Stomach (tissue), 9 donors: ENCODE results near the gene KLK14. TPM values are rescaled to one million over a fixed set of nuclear protein-coding genes. Genes with fewer than 3 reads are reported as not detected.

Source experiments
- DNase-seq, 2 donors: peaks; one replicate each; pipeline versions ENCODE4 v3.0.0 to v3.0.0-alpha.2; 2013 to 2019
- H3K27ac ChIP-seq, 5 donors: fragments of 200-600 bp in 4 of 5; sonication (generic) in 4 of 5; one replicate each; pipeline ENCODE4 v1.5.1; 2013 to 2019; ENCODE audit warnings: mild to moderate bottlenecking in 1 of 5, moderate library complexity in 1 of 5
- H3K27me3 ChIP-seq, 3 donors: fragments of 200-600 bp; sonication (generic); one replicate each; pipeline ENCODE4 v1.5.1; 2017 to 2019; ENCODE audit warnings: mixed run types in 1 of 3
- H3K36me3 ChIP-seq, 4 donors: fragments of 200-600 bp; sonication (generic); 1 replicate in 3 of 4; 2 replicates in 1 of 4; pipeline ENCODE4 v1.5.1; 2016 to 2019
- H3K4me1 ChIP-seq, 4 donors: fragments of 200-600 bp; sonication (generic); one replicate each; pipeline ENCODE4 v1.5.1; 2016 to 2019
- H3K4me3 ChIP-seq, 4 donors: fragments of 200-600 bp; sonication (generic) in 3 of 4; one replicate each; pipeline ENCODE4 v1.5.1; 2016 to 2019; ENCODE audit warnings: mild to moderate bottlenecking in 1 of 4
- H3K9me3 ChIP-seq, 4 donors: fragments of 200-600 bp; sonication (generic); one replicate each; pipeline ENCODE4 v1.5.1; 2016 to 2019
- EP300 ChIP-seq: sonication (generic); formaldehyde crosslinking; IDR thresholded peaks from one replicate; pipeline ENCODE4 v1.6.1; 2017; ENCODE audit warnings: antibody characterized with exemption
- POLR2A ChIP-seq, 4 donors: fragments of 450-650 bp; IDR thresholded peaks; one replicate each; pipeline ENCODE4 v1.6.1; 2016; ENCODE audit warnings: antibody characterized with exemption in 4 of 4, control low read depth in 2 of 4, mild to moderate bottlenecking in 1 of 4, moderate library complexity in 1 of 4
- POLR2AphosphoS5 ChIP-seq, 3 donors: sonication (generic); formaldehyde crosslinking; IDR thresholded peaks; one replicate each; pipeline ENCODE4 v1.6.1; 2016; ENCODE audit warnings: antibody characterized with exemption in 3 of 3
- WGBS, 5 donors: extraction: QIAGEN DNeasy Blood & Tissue Kit in 3 of 5; methylation state at CpG; one replicate each; pipeline versions ENCODE4 v1.1.5 to v1.1.7; 2013 to 2018; 5-methylcytosine and 5-hydroxymethylcytosine counted together
- intact Hi-C: fragments of 100-400 bp; cut with DNase I; formaldehyde crosslinking; loops from one replicate; pipeline ENCODE4 v1.15.1; 2023; ENCODE audit warnings: low total_unique reads
- polyA plus RNA-seq, 3 donors: library from polyadenylated mRNA; stranded (reverse); fragments of 200-250 nt; gene quantifications; one replicate each; pipeline ENCODE4 v1.2.3, GENCODE V29; 2013
- total RNA-seq, 5 donors: library from RNA; depleted of rRNA; stranded (reverse); fragments of >200 nt; gene quantifications; one replicate each; pipeline versions ENCODE4 v1.1.0 to v1.2.3, GENCODE V29; 2014 to 2016
- TF ChIP-seq, protein P1 (sequence below), 7 experiments: fragments of 450-650 bp in 4 of 7; fragments of 200-600 bp in 3 of 7; sonication (generic) in 3 of 7; IDR thresholded peaks; one replicate each; pipeline ENCODE4 v1.5.1; 2016 to 2019; ENCODE audit warnings: antibody characterized with exemption in 7 of 7, control low read depth in 2 of 7, mild to moderate bottlenecking in 1 of 7
- donor health status: healthy with polysubstance abuse.
- donor health status: Bipolar disorder and iron deficiency.
- donor health status: healthy.

The KLK14 gene
- total and polyA plus RNA-seq, 8 donors: 0.31 to 0.35 TPM; not detected in 6

DNA sequence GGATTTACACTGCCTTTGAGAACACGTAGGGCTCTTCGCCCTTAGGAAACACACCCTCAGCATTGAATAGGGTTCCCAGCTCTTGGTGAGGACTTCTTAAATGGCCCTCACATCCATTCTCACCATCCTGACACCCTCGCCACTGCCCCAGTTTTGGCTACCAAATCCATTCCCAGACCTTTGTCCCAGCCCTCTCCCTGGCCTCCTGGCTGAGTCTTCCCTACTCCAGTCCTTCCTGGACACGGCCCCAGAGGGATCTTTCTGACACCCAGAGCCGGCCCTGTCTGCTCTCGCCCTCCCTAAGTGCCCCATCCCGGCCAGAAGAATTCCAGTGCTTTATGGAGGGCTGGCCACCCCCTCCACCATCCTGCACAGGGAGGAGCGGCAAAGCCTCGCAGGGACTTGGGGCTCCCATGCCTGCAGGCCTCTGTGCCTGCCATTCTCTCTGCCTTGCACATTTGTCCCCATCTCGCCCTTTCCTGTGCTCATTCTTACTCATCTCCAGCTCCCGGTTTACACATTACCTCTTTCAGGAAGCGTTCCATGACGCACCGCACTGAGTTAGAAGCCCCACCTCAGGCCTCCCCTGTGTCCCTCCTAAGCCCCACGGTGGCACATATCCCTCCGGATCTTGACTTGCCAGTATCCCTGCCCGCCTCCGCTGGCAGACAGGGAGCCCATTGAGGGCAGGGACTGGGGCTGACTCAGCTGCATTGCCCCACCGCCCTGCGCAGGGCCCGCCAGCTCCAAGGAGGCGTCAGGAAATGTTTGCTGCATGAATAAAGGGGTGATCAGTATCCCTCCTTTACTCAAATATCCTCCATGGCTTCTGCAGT is 11.0 kb upstream of the KLK14 start:
- intact Hi-C loops: loop anchor here (2.0 kb wide), 1 partner anchor 75 kb away; the partner anchor contains the start of gene KLK10
- no peak for DNase-seq
- 69 to 81% (median 76%) methylated on average over 22 of the region's 22 CpGs for WGBS, 5 donors
- Histone ChIP-seq H3K27ac (no peak overlapping the region), H3K4me1 (peaks cover 0 to 29% (median 14%) of the 10 kb centered on the region in 4 donors), H3K27me3 (no peaks in the 10 kb centered on the region), H3K4me3 (no peak overlapping the region), H3K36me3 (peaks cover 0 to 10% (median 8%) of the 10 kb centered on the region in 4 donors), H3K9me3 (no peaks in the 10 kb centered on the region)
- TF ChIP-seq, protein P1, sequence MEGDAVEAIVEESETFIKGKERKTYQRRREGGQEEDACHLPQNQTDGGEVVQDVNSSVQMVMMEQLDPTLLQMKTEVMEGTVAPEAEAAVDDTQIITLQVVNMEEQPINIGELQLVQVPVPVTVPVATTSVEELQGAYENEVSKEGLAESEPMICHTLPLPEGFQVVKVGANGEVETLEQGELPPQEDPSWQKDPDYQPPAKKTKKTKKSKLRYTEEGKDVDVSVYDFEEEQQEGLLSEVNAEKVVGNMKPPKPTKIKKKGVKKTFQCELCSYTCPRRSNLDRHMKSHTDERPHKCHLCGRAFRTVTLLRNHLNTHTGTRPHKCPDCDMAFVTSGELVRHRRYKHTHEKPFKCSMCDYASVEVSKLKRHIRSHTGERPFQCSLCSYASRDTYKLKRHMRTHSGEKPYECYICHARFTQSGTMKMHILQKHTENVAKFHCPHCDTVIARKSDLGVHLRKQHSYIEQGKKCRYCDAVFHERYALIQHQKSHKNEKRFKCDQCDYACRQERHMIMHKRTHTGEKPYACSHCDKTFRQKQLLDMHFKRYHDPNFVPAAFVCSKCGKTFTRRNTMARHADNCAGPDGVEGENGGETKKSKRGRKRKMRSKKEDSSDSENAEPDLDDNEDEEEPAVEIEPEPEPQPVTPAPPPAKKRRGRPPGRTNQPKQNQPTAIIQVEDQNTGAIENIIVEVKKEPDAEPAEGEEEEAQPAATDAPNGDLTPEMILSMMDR (IDR thresholded peaks at IDR 0.05): no peak
- no peak for TF ChIP-seq POLR2A (IDR thresholded peaks at IDR 0.05)
- TF ChIP-seq POLR2AphosphoS5 (IDR thresholded peaks at IDR 0.05): no peak
- TF ChIP-seq EP300: no peak

DNA sequence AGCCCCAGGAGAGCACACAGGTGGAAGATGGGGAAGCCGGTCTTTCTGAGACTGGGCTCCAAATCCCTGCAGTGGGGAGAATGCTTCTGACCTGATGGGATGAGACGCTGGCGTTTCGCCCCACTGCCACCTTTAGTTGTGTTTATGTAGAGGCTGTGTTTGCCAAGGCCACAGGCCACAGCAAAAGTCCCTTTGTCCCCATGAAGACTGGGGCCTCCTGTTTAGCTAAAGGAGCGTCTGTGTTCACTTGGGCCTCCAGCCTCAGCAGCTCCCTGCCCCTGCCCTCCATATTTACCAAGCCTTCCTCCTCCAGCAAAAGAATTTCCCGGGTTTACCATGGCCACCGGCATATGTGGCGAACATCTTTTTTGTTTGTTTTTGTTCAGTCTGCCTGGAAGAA is 10.4 kb upstream of the KLK14 start:
- Histone ChIP-seq H3K27me3 (no peaks in the 10 kb centered on the region), H3K4me3 (no peak overlapping the region), H3K36me3 (peaks cover 0 to 6% (median 5%) of the 10 kb centered on the region in 4 donors), H3K27ac (no peak overlapping the region), H3K9me3 (no peaks in the 10 kb centered on the region), H3K4me1 (peaks cover 0 to 29% (median 14%) of the 10 kb centered on the region in 4 donors)
- TF ChIP-seq POLR2AphosphoS5 (IDR thresholded peaks at IDR 0.05) (no peak), EP300 (no peak), POLR2A (IDR thresholded peaks at IDR 0.05) (no peak)
- TF ChIP-seq, protein P1 (IDR thresholded peaks at IDR 0.05): no peak
- 51 to 57% (median 52%) methylated on average over 8 of the region's 8 CpGs for WGBS, 5 donors
- intact Hi-C loops: no loop called here
- no peak for DNase-seq

DNA sequence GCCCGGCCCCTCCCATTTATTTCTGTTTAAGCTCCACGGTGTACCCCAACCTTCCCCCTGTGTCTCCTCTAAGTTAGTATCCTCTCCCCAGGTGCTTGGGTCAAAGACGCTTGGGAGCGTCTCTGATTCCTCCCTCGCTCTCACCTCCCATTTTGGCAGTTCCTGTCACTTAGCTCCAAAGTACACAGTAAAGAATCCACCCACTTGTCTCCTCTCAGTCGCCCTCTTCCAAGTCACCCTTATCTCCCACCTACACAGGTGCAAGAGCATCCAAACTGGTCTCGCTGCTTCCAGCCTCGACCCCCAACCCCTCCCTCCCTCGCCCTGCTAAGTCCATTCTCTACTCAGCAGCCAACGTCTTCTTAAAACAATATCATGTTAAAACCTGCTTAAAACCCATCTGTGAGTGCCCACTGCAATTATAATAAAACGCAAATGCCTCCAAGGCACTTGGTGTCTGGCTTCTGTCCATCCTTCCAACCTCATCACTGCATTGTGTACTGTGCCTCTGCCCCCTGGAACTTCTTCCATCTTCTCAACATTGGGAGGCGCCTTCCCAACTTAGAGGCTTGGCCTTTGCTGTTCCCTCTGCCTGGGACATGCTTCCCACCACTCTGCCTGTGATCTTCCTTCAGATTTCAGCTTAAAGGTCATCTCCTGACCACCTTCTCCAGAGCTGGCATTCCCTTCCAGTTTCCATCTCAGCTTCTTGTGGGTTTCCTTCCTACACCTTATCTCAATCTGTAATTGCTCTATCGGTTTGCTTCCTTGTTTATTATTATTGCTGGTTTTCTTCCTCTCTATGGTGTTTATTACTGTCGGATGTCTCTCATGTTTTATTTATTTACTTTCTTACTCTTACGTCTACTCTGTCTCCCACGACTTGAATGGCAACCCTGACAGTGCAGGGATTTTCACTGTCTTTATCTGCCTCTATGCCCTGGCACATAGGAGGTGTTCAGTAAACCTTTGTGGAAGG is 9.5 kb upstream of the KLK14 start:
- DNase-seq: no peak
- Histone ChIP-seq H3K27ac (no peak overlapping the region), H3K9me3 (no peaks in the 10 kb centered on the region), H3K36me3 (no peaks in the 10 kb centered on the region), H3K4me3 (no peak overlapping the region), H3K27me3 (no peaks in the 10 kb centered on the region), H3K4me1 (peaks cover 0 to 26% (median 14%) of the 10 kb centered on the region in 4 donors)
- intact Hi-C loops: no loop called here
- TF ChIP-seq POLR2AphosphoS5 (IDR thresholded peaks at IDR 0.05) (no peak), POLR2A (IDR thresholded peaks at IDR 0.05) (no peak), EP300 (no peak)
- TF ChIP-seq, protein P1 (IDR thresholded peaks at IDR 0.05): no peak
- 43 to 59% (median 50%) methylated on average over 16 of the region's 16 CpGs for WGBS, 5 donors

DNA sequence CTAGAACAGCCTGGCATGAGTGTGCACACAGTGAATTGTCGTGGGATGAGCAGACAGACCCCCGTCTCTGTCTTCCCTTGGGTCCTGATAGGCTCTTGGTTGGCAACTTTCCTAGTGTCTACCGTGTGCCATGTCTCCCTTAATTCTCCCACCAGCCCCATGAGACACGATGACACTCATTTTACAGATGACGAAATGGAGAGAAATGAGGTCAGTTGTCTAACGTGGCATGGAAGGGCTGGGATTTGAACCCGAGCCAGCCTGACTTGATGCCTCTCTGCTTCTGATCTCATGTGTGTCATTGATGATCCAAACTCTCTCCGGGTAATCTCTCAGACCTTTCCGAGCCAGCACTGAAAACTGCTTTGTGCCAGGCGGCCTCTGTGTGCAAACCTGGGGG is 8.4 kb upstream of the KLK14 start:
- DNase-seq: no peak
- 85 to 93% (median 88%) methylated on average over 10 of the region's 10 CpGs for WGBS, 5 donors
- Histone ChIP-seq H3K4me3 (no peak overlapping the region), H3K9me3 (no peaks in the 10 kb centered on the region), H3K27ac (no peak overlapping the region), H3K36me3 (no peaks in the 10 kb centered on the region), H3K4me1 (peaks cover 0 to 19% (median 9%) of the 10 kb centered on the region in 4 donors), H3K27me3 (no peaks in the 10 kb centered on the region)
- TF ChIP-seq EP300 (no peak), POLR2AphosphoS5 (IDR thresholded peaks at IDR 0.05) (no peak), POLR2A (IDR thresholded peaks at IDR 0.05) (no peak)
- TF ChIP-seq, protein P1 (IDR thresholded peaks at IDR 0.05): no peak
- intact Hi-C loops: no loop called here
